Thoracic aorta (tissue), 2 donors: ENCODE data around the gene CAMSAP2. TPM values are rescaled to one million over a fixed set of nuclear protein-coding genes. Genes with fewer than 3 reads are reported as not detected.
"Not testable (repeated sequence)": the region's sequence is repeated elsewhere in the genome, so short reads cannot be mapped to it uniquely, and the experiment has no call there.

Source experiments
- ATAC-seq: fragments of 150-250 bp; one replicate; pipeline ENCODE4 v1.8.0; 2017; ENCODE audit warnings: low read depth; ENCODE audit not compliant: insufficient number of reproducible peaks, low FRiP score
- DNase-seq: peaks from one replicate; pipeline ENCODE4 v3.0.0-alpha.2; 2020; ENCODE audit warnings: low spot score
- H3K27ac ChIP-seq, 2 donors: fragments of 200-600 bp; sonication (generic); 1 replicate in 1 of 2; 2 replicates in 1 of 2; pipeline ENCODE4 v1.5.1; 2016; ENCODE audit warnings: mild to moderate bottlenecking in 2 of 2, moderate library complexity in 2 of 2
- H3K27me3 ChIP-seq: fragments of 200-600 bp; sonication (generic); replicated peaks from 2 replicates; pipeline ENCODE4 v1.6.0; 2016; ENCODE audit warnings: mild to moderate bottlenecking; ENCODE audit not compliant: insufficient read depth
- H3K36me3 ChIP-seq: fragments of 200-600 bp; sonication (generic); one replicate; pipeline ENCODE4 v1.5.1; 2016
- H3K4me1 ChIP-seq, 2 donors: fragments of 200-600 bp; sonication (generic); 1 replicate in 1 of 2; 2 replicates in 1 of 2; pipeline versions ENCODE4 v1.5.1 to v1.6.0; 2016; ENCODE audit warnings: low read depth in 2 of 2, mild to moderate bottlenecking in 1 of 2; ENCODE audit not compliant: control insufficient read depth in 1 of 2
- H3K4me3 ChIP-seq: fragments of 200-600 bp; sonication (generic); 2 replicates; pipeline ENCODE4 v1.5.1; 2016; ENCODE audit warnings: mild to moderate bottlenecking
- H3K9me3 ChIP-seq: fragments of 200-600 bp; sonication (generic); 2 replicates; pipeline ENCODE4 v1.5.1; 2016
- total RNA-seq, 2 donors: library from RNA; depleted of rRNA; stranded (reverse); fragments of >200 nt; gene quantifications; one replicate each; pipeline versions ENCODE4 v1.1.0 to v1.2.3, GENCODE V29; 2016
- TF ChIP-seq, protein P1 (sequence below): fragments of 200-600 bp; sonication (generic); IDR thresholded peaks from one replicate; pipeline ENCODE4 v1.5.1; 2019; ENCODE audit warnings: antibody characterized with exemption

CAMSAP2 gene
- total RNA-seq, 2 donors from 2014 or later = 46.4 to 60.7 TPM

DNA sequence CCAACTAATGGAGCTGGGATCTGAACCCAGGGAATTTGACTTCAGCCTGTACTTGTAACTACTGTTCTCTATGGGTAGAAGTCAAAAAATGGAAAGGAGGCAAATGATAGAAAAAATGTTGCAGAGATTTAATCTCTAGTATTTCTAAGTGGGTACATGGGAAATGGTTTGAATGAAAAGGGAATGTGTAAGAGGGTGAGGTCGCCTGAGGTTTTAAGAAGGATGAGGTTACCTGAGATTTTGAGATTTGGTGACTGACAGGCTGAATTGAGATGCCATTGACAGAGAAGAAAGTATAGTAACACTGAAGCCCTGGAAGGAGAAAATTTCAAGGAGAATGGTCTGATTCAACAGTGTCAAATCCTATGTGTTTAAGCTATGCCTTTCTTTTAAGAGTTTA lies 5.5 kb downstream of the CAMSAP2 start:
- Histone ChIP-seq H3K4me3 (no peak overlapping the region), H3K27me3 (no peaks in the 10 kb centered on the region), H3K4me1 (peaks cover 4 to 45% of the 10 kb centered on the region in 2 donors), H3K36me3 (no peaks in the 10 kb centered on the region), H3K9me3 (no peaks in the 10 kb centered on the region), H3K27ac (no peak overlapping the region)
- TF ChIP-seq, protein P1, sequence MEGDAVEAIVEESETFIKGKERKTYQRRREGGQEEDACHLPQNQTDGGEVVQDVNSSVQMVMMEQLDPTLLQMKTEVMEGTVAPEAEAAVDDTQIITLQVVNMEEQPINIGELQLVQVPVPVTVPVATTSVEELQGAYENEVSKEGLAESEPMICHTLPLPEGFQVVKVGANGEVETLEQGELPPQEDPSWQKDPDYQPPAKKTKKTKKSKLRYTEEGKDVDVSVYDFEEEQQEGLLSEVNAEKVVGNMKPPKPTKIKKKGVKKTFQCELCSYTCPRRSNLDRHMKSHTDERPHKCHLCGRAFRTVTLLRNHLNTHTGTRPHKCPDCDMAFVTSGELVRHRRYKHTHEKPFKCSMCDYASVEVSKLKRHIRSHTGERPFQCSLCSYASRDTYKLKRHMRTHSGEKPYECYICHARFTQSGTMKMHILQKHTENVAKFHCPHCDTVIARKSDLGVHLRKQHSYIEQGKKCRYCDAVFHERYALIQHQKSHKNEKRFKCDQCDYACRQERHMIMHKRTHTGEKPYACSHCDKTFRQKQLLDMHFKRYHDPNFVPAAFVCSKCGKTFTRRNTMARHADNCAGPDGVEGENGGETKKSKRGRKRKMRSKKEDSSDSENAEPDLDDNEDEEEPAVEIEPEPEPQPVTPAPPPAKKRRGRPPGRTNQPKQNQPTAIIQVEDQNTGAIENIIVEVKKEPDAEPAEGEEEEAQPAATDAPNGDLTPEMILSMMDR = no peak
- no peak for DNase-seq
- ATAC-seq = no peak

DNA sequence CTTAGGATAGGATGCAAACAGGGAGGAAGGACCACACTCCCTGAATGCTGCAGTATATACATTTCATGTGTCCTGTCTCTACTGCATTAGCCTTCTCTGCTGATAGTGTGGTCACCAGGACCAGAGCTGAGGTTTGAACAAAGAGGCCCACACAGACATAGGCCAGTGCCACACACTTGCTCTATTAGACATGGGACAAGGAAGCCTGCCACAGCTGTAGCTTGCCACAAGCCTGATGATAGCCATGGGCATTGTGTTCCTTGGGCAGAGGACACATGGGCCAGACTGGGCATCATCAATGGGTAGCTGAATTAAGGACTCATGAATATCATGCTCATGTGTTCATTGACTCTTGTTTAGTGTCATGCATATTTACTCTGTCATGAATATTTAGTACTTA lies 10.4 kb downstream of the CAMSAP2 start:
- Histone ChIP-seq H3K36me3 (no peaks in the 10 kb centered on the region), H3K4me1 (peaks cover 13 to 50% of the 10 kb centered on the region in 2 donors), H3K27ac (no peak overlapping the region), H3K27me3 (no peaks in the 10 kb centered on the region), H3K9me3 (no peaks in the 10 kb centered on the region), H3K4me3 (no peak overlapping the region)
- DNase-seq (no peak), ATAC-seq (no peak)
- TF ChIP-seq, protein P1 = no peak

DNA sequence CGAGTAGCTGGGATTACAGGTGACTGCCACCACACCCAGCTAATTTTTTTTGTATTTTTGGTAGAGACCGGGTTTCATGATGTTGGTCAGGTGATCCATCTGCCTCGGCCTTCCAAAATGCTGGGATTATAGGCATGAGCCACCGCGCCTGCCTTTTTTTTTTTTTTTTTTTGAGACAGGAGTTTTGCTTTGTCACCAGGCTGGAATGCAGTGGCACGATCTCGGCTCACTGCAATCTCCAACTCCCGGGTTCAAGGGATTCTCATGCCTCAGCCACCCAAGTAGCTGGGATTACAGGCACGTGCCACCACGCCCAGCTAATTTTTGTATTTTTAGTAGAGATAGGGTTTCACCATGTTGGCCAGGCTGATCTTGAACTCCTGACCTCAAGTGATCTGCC lies 12.1 kb downstream of the CAMSAP2 start:
- not testable (repeated sequence) for ATAC-seq, H3K36me3 ChIP-seq, H3K27me3 ChIP-seq, H3K27ac ChIP-seq, H3K9me3 ChIP-seq, DNase-seq, H3K4me3 ChIP-seq
- peaks cover 16 to 33% of the 10 kb centered on the region in 2 donors for H3K4me1 ChIP-seq

DNA sequence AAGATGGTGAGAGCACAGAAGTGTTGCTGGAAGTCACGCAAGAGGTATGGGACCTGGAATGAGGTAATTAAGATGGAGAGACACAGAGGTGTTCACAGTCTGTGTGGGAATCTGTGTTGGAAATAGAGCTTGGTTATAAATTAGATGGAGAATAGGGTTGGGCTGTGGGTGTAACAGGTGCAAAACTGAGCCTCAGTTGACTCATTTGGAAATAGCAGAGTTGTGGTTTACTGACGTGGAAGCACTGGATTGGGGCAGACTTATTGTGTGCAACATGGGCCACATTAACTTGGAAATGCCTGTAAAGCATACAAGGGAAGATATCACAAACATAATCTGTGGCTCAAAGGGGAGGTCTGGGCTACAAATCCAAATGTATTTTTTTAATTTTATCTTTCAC lies 13.0 kb downstream of the CAMSAP2 start:
- Histone ChIP-seq H3K4me3 (no peak overlapping the region), H3K27ac (no peak overlapping the region), H3K9me3 (no peaks in the 10 kb centered on the region), H3K27me3 (no peaks in the 10 kb centered on the region), H3K4me1 (peaks cover 16 to 29% of the 10 kb centered on the region in 2 donors), H3K36me3 (no peaks in the 10 kb centered on the region)
- DNase-seq (no peak), ATAC-seq (no peak)
- TF ChIP-seq, protein P1 = no peak

DNA sequence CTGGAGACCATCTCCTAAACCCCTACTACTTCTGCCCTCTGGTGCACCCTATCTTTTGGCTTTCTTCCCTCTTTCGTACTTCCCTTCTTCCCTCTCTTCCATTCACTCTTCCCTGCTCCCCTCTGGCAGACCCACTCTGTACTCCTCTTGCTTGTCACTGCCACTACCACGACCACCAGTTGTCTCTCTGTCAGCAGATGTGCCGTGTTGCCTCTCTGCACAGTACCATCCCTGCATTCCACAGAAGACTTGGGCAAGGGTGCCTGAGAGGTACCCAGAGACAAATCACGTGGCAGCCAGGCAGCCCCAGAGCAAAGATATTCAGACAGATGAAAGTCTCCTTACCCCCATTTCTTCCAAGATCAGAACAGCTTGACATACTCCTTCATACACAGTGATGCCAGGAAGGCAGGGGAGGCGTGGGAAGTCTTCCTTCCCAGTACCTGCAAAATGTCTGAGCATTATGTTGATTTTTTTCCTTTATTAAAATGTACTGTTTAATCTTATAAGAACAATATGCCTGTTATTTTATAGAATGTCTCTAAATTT lies 15.0 kb downstream of the CAMSAP2 start:
- H3K9me3 ChIP-seq = no peaks in the 10 kb centered on the region
- TF ChIP-seq, protein P1 = no peak
- no peaks in the 10 kb centered on the region for H3K36me3 ChIP-seq
- peaks cover 16 to 37% of the 10 kb centered on the region in 2 donors for H3K4me1 ChIP-seq
- no peak overlapping the region for H3K4me3 ChIP-seq
- no peak for DNase-seq
- H3K27me3 ChIP-seq = no peaks in the 10 kb centered on the region
- no peak for ATAC-seq
- H3K27ac ChIP-seq = no peak overlapping the region

DNA sequence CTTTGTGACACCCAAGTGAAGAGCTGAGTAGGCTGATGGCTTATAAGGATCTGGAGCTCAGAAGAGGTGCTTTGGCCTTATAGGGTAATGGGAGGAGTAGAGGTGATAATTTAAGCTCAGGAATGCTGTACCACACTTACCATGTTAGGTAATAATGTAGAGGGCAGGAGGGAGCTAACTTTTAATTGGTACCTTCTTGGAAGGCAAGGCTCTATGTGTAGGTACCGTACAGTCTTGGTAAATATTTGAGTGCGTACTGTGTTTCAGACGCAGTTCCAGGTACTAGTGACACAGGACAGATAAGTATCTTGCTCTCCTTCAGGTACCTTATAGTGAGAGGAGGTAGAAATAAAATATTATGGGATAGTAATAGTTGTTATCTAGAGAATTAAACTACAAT lies 16.8 kb downstream of the CAMSAP2 start:
- Histone ChIP-seq H3K4me1 (peaks cover 3 to 24% of the 10 kb centered on the region in 2 donors), H3K27me3 (no peaks in the 10 kb centered on the region), H3K36me3 (no peaks in the 10 kb centered on the region), H3K27ac (no peak overlapping the region), H3K4me3 (no peak overlapping the region), H3K9me3 (no peaks in the 10 kb centered on the region)
- no peak for ATAC-seq
- no peak for DNase-seq
- TF ChIP-seq, protein P1 = no peak
